ENCODE results near the gene HGS.

The HGS gene

DNA sequence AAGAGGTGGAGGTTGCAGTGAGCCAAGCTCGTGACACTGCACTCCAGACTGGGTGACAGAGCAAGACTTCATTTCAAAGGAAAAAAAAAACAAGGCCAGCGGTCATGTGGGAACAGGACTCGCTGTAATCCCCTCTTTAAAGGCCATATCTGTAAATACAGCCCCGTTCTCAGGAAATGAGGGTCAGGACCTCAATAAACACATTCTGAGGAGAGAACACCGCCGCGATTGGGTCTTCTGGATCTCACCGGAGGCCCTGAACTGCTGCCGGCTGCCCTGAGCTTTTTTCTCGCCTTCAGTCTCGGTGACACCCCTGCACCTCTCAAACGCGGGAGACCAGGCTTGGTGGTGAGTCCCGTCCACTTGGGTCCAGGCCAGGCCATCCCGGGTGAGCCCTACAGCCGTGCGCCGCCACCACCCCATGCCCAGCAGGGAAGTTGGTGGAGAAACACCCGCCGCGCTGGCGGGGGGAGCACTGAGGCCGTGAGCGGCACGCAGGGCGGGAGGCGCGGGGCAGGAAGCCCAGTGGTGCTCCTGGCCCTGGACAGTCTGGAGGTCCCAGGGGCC lies 56.7 kb downstream of the HGS start:
- DNase-seq (ENCODE audit: low read depth in 2 of 2, low spot score in 1 of 2) = no peak

DNA sequence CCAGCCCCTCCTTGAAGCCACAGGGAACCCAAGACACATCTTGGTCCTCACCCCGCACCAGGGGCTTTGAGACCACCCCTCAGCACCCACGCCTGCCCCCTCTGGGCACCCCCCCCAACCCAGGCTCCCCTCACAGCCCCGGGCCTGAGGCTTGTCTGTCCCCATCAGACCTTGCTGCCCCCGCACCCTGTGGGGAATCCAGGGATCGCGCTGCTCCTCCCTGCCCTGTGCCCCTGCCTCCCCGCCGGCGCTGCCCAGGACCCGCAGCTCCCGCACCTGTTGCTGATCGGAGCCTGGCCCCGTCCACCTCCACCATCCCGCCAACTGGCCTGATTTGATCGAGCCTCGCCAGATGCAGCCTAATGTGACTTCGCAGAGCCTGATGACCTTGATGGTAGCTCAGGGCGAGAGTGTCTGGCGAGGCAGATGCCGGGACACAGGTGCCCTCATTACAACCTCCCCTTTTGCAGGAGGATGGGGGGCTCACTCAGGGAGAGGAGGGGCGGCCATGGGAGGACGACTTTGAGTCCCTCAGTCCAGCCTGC lies 57.3 kb downstream of the HGS start:
- no peak for DNase-seq (ENCODE audit: low read depth in 2 of 2, low spot score in 1 of 2)

DNA sequence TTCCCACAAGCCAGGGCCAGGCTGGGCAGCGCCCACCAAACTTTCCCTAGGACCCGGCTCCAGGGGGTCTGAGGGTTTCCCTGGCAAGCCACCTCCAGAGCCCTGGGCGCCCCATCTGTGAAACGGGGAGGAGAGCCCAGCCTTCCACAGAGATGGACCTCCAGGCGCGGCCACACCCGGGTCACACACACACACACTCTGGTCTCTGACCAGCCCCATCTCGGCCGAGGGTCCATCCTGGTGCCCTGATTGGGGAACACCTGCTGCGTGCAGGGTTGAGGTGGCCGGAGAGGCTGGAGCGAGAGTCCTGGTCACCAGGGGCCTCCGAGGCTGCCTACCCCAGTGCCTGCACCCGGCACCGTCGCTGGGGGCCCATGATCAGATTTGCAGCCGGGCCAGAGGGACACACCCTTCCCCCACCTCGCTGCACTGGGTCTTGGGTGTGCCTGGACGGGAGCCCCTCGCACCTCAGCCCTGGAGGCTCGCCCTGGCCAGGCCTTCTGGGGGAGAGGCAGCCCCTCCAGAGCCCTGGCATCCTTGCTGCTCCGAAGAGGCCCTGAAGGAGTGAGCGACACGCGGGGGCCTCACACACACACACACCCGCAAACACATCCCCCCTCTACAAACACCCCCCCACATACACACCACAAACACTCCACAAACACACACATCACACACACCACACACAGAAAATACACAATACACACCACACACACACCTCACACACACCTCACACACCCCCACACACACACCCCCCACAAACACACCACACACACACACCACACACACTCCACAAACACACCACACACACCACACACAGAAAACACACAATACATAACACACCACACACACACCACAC lies 58.0 kb downstream of the HGS start:
- DNase-seq (ENCODE audit: low read depth in 2 of 2, low spot score in 1 of 2) = no peak

Measured in stimulated activated CD8-positive, alpha-beta memory T cell treated with anti-CD3 and anti-CD28 coated beads, Interleukin-4, amount 100 ng/mL, for 4 hours (primary cell).